HEK293 (cell line): ENCODE measurements around the gene GPR4.

Experiments used
- GLIS1 ChIP-seq: fragments of 450-650 bp; formaldehyde crosslinking; IDR thresholded peaks from 2 replicates; pipeline ENCODE4 v1.5.1; 2016; ENCODE audit warnings: missing biosample characterization, missing genetic modification characterization
- GLIS2 ChIP-seq: fragments of 450-650 bp; formaldehyde crosslinking; IDR thresholded peaks from 2 replicates; pipeline ENCODE4 v1.5.1; 2016; ENCODE audit warnings: missing biosample characterization, missing genetic modification characterization
- IKZF3 ChIP-seq: fragments of 450-650 bp; IDR thresholded peaks from 2 replicates; pipeline ENCODE4 v1.5.0; 2018; ENCODE audit warnings: missing biosample characterization, mild to moderate bottlenecking, missing genetic modification characterization, moderate library complexity
- KLF7 ChIP-seq: fragments of 450-650 bp; formaldehyde crosslinking; IDR thresholded peaks from 2 replicates; pipeline ENCODE4 v1.5.1; 2016; ENCODE audit warnings: missing biosample characterization, missing genetic modification characterization, borderline replicate concordance
- OSR2 ChIP-seq: fragments of 450-650 bp; formaldehyde crosslinking; IDR thresholded peaks from 2 replicates; pipeline ENCODE4 v1.5.1; 2016; ENCODE audit warnings: missing biosample characterization, missing genetic modification characterization
- PATZ1 ChIP-seq: fragments of 450-650 bp; formaldehyde crosslinking; IDR thresholded peaks from 2 replicates; pipeline ENCODE4 v1.5.1; 2016; ENCODE audit warnings: missing biosample characterization, missing genetic modification characterization
- PRDM1 ChIP-seq: fragments of 450-650 bp; formaldehyde crosslinking; IDR thresholded peaks from 2 replicates; pipeline ENCODE4; 2016; ENCODE audit warnings: missing biosample characterization, missing genetic modification characterization
- PRDM4 ChIP-seq: fragments of 450-650 bp; formaldehyde crosslinking; IDR thresholded peaks from 2 replicates; pipeline ENCODE4 v1.5.1; 2017; ENCODE audit warnings: missing biosample characterization, missing genetic modification characterization
- SCRT1 ChIP-seq: fragments of 450-650 bp; formaldehyde crosslinking; IDR thresholded peaks from 2 replicates; pipeline ENCODE4 v1.5.1; 2016; ENCODE audit warnings: missing biosample characterization, missing genetic modification characterization, borderline replicate concordance
- ZBTB11 ChIP-seq: fragments of 450-650 bp; formaldehyde crosslinking; conservative IDR thresholded peaks from 2 replicates; pipeline ENCODE4 v1.5.1; 2016; ENCODE audit warnings: low read depth, missing biosample characterization, missing genetic modification characterization
- ZBTB20 ChIP-seq: fragments of 450-650 bp; formaldehyde crosslinking; IDR thresholded peaks from 2 replicates; pipeline ENCODE4 v1.5.1; 2016; ENCODE audit warnings: missing biosample characterization, missing genetic modification characterization
- ZEB2 ChIP-seq: fragments of 450-650 bp; formaldehyde crosslinking; IDR thresholded peaks from 2 replicates; pipeline ENCODE4 v1.5.1; 2016; ENCODE audit warnings: missing biosample characterization, missing genetic modification characterization
- ZNF600 ChIP-seq: fragments of 450-650 bp; formaldehyde crosslinking; IDR thresholded peaks from 2 replicates; pipeline ENCODE4 v1.5.1; 2016; ENCODE audit warnings: missing biosample characterization, missing genetic modification characterization
- ZNF629 ChIP-seq: fragments of 450-650 bp; formaldehyde crosslinking; IDR thresholded peaks from 2 replicates; pipeline ENCODE4 v1.5.1; 2017; ENCODE audit warnings: missing biosample characterization, missing genetic modification characterization
- ZNF670 ChIP-seq: fragments of 450-650 bp; formaldehyde crosslinking; IDR thresholded peaks from 2 replicates; pipeline ENCODE4 v1.5.1; 2016; ENCODE audit warnings: missing biosample characterization, missing genetic modification characterization, low read depth
- ZNF76 ChIP-seq: fragments of 450-650 bp; formaldehyde crosslinking; IDR thresholded peaks from 2 replicates; pipeline ENCODE4; 2016; ENCODE audit warnings: low read depth, missing biosample characterization, missing genetic modification characterization, borderline replicate concordance
- ZSCAN23 ChIP-seq: fragments of 450-650 bp; formaldehyde crosslinking; IDR thresholded peaks from 2 replicates; pipeline ENCODE4 v1.5.1; 2016; ENCODE audit warnings: missing biosample characterization, missing genetic modification characterization
- ZSCAN30 ChIP-seq: fragments of 450-650 bp; IDR thresholded peaks from 2 replicates; pipeline ENCODE4 v1.5.1; 2018; ENCODE audit warnings: missing biosample characterization, mild to moderate bottlenecking, missing genetic modification characterization, moderate library complexity
- TF ChIP-seq, protein P1 (sequence below): fragments of 450-650 bp; formaldehyde crosslinking; IDR thresholded peaks from 2 replicates; pipeline ENCODE4 v1.5.1; 2016; ENCODE audit warnings: missing biosample characterization, missing genetic modification characterization
- TF ChIP-seq, protein P2 (sequence below): fragments of 450-650 bp; formaldehyde crosslinking; IDR thresholded peaks from 2 replicates; pipeline ENCODE4 v1.5.1; 2016; ENCODE audit warnings: missing biosample characterization, missing genetic modification characterization
- TF ChIP-seq, protein P3 (sequence below): fragments of 450-650 bp; formaldehyde crosslinking; IDR thresholded peaks from 2 replicates; pipeline ENCODE4 v1.5.1; 2016; ENCODE audit warnings: missing biosample characterization, missing genetic modification characterization

Gene GPR4

DNA sequence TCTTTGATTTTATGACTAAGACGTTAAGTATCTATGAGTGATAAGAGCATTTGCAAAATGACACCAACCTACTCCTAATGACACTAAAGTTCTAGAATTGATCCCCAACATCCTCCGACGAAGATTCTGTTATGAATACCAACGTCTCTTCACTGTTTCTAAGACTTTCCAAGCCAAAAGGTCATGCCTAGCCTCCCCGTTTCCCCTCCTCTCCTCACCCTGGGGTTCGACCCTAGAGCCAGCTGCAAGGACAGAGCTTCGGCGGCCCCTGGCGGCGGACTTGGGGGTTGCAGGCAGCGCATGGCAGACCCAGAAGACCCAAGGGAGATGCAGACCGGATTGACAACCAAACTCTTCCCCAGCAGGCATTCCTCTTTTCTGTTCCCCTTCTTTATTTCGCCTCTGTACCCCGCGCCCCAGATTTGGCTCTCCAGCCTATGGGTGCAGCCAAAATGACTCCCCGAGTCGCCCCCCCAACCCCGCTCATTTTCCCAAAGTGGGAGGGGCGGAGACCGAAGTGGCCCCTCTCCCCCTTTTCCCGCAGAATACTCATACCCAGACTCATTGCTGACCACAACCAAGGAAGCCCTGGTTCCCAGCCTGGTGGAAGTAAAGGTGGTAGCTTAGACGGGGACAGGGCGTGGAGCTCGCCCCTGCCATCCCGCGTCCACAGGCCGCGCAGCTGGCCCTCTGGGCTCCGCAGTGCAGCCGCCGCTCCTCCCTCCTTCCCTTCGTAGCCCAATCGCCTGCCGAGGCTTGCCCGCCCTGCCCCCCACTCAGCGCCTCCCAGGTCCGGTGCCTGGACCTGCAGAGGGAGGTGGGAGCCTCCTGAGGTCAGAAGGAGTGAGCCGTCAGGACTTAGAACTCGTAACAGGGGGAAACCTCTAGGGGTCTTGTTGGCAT lies 41.3 kb upstream of the GPR4 start (continued):
- TF ChIP-seq, protein P1, sequence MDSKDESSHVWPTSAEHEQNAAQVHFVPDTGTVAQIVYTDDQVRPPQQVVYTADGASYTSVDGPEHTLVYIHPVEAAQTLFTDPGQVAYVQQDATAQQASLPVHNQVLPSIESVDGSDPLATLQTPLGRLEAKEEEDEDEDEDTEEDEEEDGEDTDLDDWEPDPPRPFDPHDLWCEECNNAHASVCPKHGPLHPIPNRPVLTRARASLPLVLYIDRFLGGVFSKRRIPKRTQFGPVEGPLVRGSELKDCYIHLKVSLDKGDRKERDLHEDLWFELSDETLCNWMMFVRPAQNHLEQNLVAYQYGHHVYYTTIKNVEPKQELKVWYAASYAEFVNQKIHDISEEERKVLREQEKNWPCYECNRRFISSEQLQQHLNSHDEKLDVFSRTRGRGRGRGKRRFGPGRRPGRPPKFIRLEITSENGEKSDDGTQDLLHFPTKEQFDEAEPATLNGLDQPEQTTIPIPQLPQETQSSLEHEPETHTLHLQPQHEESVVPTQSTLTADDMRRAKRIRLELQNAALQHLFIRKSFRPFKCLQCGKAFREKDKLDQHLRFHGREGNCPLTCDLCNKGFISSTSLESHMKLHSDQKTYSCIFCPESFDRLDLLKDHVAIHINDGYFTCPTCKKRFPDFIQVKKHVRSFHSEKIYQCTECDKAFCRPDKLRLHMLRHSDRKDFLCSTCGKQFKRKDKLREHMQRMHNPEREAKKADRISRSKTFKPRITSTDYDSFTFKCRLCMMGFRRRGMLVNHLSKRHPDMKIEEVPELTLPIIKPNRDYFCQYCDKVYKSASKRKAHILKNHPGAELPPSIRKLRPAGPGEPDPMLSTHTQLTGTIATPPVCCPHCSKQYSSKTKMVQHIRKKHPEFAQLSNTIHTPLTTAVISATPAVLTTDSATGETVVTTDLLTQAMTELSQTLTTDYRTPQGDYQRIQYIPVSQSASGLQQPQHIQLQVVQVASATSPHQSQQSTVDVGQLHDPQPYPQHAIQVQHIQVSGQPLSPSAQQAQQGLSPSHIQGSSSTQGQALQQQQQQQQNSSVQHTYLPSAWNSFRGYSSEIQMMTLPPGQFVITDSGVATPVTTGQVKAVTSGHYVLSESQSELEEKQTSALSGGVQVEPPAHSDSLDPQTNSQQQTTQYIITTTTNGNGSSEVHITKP (tag by site-specific recombination) = peak; percentile 43; the same call in 1 of the 2 replicates
- TF ChIP-seq, protein P2, sequence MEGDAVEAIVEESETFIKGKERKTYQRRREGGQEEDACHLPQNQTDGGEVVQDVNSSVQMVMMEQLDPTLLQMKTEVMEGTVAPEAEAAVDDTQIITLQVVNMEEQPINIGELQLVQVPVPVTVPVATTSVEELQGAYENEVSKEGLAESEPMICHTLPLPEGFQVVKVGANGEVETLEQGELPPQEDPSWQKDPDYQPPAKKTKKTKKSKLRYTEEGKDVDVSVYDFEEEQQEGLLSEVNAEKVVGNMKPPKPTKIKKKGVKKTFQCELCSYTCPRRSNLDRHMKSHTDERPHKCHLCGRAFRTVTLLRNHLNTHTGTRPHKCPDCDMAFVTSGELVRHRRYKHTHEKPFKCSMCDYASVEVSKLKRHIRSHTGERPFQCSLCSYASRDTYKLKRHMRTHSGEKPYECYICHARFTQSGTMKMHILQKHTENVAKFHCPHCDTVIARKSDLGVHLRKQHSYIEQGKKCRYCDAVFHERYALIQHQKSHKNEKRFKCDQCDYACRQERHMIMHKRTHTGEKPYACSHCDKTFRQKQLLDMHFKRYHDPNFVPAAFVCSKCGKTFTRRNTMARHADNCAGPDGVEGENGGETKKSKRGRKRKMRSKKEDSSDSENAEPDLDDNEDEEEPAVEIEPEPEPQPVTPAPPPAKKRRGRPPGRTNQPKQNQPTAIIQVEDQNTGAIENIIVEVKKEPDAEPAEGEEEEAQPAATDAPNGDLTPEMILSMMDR (tag by site-specific recombination) = peak; percentile 95
- TF ChIP-seq ZBTB11 (tag by site-specific recombination) (0 out of 2 replicates have a peak, but pooled peaks have one; percentile 17), GLIS1 (tag by site-specific recombination) (peak; percentile 43; the same call in 1 of the 2 replicates), PRDM1 (tag by site-specific recombination) (peak; percentile 52; the same call in 1 of the 2 replicates), ZNF76 (tag by site-specific recombination) (no peak), ZNF629 (tag by site-specific recombination) (0 out of 2 replicates have a peak, but pooled peaks have one; percentile 21), ZNF600 (tag by site-specific recombination) (peak; percentile 64; the same call in 1 of the 2 replicates), ZNF670 (tag by site-specific recombination) (no peak), ZSCAN30 (tag by site-specific recombination) (no peak; the same call in 1 of the 2 replicates), ZBTB20 (tag by site-specific recombination) (no peak), OSR2 (tag by site-specific recombination) (no peak), PRDM4 (0 out of 2 replicates have a peak, but pooled peaks have one; percentile 18), PATZ1 (tag by site-specific recombination) (0 out of 2 replicates have a peak, but pooled peaks have one; percentile 11), ZEB2 (tag by site-specific recombination) (peak; percentile 21; the same call in 1 of the 2 replicates), ZSCAN23 (tag by site-specific recombination) (no peak), IKZF3 (0 out of 2 replicates have a peak, but pooled peaks have one; percentile 30), KLF7 (no peak), GLIS2 (tag by site-specific recombination) (0 out of 2 replicates have a peak, but pooled peaks have one; percentile 4), SCRT1 (no peak)
- TF ChIP-seq, protein P3, sequence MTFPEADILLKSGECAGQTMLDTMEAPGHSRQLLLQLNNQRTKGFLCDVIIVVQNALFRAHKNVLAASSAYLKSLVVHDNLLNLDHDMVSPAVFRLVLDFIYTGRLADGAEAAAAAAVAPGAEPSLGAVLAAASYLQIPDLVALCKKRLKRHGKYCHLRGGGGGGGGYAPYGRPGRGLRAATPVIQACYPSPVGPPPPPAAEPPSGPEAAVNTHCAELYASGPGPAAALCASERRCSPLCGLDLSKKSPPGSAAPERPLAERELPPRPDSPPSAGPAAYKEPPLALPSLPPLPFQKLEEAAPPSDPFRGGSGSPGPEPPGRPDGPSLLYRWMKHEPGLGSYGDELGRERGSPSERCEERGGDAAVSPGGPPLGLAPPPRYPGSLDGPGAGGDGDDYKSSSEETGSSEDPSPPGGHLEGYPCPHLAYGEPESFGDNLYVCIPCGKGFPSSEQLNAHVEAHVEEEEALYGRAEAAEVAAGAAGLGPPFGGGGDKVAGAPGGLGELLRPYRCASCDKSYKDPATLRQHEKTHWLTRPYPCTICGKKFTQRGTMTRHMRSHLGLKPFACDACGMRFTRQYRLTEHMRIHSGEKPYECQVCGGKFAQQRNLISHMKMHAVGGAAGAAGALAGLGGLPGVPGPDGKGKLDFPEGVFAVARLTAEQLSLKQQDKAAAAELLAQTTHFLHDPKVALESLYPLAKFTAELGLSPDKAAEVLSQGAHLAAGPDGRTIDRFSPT = peak; percentile 15; the same call in 1 of the 2 replicates
